ENCODE measurements around the gene OR5D14. TPM values are rescaled to one million over a fixed set of nuclear protein-coding genes. Genes with fewer than 3 reads are reported as not detected.

OR5D14 gene
- total RNA-seq, 1 donor from 2014 or later: not detected

DNA sequence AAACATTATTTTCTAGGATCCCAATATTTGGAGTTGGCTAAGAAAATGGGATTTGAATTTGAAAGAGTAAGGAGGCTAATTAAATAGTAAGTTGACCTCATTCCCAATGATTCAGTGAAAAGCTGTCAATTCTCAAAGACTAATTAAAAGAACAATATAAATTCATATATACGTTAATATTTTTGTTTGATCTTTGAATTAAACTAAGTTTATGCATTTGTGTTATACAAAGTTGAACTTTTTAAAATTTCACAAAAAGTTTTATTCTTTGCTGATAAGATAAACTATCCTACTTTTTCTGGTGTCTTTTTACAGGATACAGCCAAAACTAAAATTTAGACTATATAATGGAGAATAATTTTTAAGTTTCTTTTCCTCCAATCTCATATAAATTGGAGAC is 15.7 kb downstream of the OR5D14 start, which contains the start of gene OR5L1:
Gene OR5L1 (plus strand): TSS at position 301 of the 400 bp plus-strand sequence. CDS start 100 bp downstream, outside the sequence.
- no peaks in the 10 kb centered on the region for H3K36me3 Mint-ChIP-seq (ENCODE audit: low read depth)
- intact Hi-C loops (cut with micrococcal nuclease): no loop called here
- CTCF ChIA-PET: no interaction called here

DNA sequence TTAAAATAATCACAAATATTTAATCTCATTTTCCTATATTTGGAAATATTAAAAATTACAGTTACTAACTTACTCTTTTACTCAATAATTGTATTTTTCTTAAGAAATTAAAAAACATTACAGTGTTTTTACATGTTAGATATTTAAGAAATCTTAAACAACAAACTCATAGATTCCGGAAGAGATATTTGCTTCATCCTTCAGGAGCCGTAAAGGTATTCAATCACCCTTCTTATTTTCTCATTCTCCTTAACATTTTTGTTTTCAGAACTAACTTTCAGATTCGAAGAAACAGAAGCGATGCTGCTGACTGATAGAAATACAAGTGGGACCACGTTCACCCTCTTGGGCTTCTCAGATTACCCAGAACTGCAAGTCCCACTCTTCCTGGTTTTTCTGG is 24.0 kb downstream of the OR5D14 start, which contains the start of gene OR5D18:
Gene OR5D18 (plus strand): TSS at position 301 of the 400 bp plus-strand sequence. CDS start 0 bp downstream, at position 301.
- no peaks in the 10 kb centered on the region for H3K27me3 Mint-ChIP-seq
- intact Hi-C loops (cut with micrococcal nuclease): no loop called here
- H3K4me1 Mint-ChIP-seq: no peaks in the 10 kb centered on the region
- no peak for TF ChIP-seq CTCF (IDR thresholded peaks at IDR 0.05)
- H3K36me3 Mint-ChIP-seq (ENCODE audit: low read depth): no peaks in the 10 kb centered on the region
- ATAC-seq (ENCODE audit: low read depth) (no peak), DNase-seq (no peak)
- no peak within 1 kb of the TSS for H3K4me3 Mint-ChIP-seq
- CTCF ChIA-PET: no interaction called here
- no peak within 1 kb of the TSS for H3K27ac Mint-ChIP-seq
- POLR2A ChIA-PET: no interaction called here
- H3K9me3 Mint-ChIP-seq: peaks cover 18% of the 10 kb centered on the region

More for the DNA sequence above, 15.7 kb downstream of the OR5D14 start, which contains the start of gene OR5L1:
- no peaks in the 10 kb centered on the region for H3K4me1 Mint-ChIP-seq
- H3K27me3 Mint-ChIP-seq: no peaks in the 10 kb centered on the region
- H3K27ac Mint-ChIP-seq: no peak within 1 kb of the TSS
- ATAC-seq (ENCODE audit: low read depth): no peak
- TF ChIP-seq CTCF (IDR thresholded peaks at IDR 0.05): no peak
- DNase-seq: no peak
- POLR2A ChIA-PET: no interaction called here
- no peak within 1 kb of the TSS for H3K4me3 Mint-ChIP-seq
- H3K9me3 Mint-ChIP-seq: peaks cover 17% of the 10 kb centered on the region

DNA sequence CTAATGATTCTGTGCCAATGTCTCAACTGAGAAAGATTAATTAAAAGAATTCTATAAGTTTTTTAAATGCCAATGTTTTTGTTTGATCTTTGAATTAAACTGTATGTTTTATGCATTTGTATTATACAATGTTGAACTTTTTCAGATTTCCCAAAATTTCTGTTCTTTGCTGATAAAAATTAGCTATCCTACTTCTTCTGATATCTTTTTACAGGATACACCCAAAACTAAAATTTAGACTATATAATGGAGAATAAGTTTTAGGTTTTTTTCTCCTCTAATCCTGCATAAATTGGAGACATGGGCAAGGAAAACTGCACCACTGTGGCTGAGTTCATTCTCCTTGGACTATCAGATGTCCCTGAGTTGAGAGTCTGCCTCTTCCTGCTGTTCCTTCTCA is 31.6 kb downstream of the OR5D14 start, which contains the start of gene OR5L2:
Gene OR5L2 (plus strand): TSS at position 301 of the 400 bp plus-strand sequence. CDS start 0 bp downstream, at position 301.
- Mint-ChIP-seq H3K36me3 (ENCODE audit: low read depth) (no peaks in the 10 kb centered on the region), H3K4me1 (no peaks in the 10 kb centered on the region), H3K9me3 (peaks cover 5% of the 10 kb centered on the region), H3K27ac (no peak within 1 kb of the TSS), H3K4me3 (no peak within 1 kb of the TSS), H3K27me3 (no peaks in the 10 kb centered on the region)
- intact Hi-C loops (cut with micrococcal nuclease): no loop called here
- ChIA-PET CTCF (no interaction called here), POLR2A (no interaction called here)
- TF ChIP-seq CTCF (IDR thresholded peaks at IDR 0.05): no peak
- DNase-seq (no peak), ATAC-seq (ENCODE audit: low read depth) (no peak)

GRCh38 chr11:55838452-55838851 is 43.1 kb downstream of the OR5D14 start, which contains the start of gene OR5D16:
Gene OR5D16 (plus strand): TSS chr11:55838752. CDS start chr11:55838752, 0 bp downstream.
- no peaks in the 10 kb centered on the region for H3K4me1 Mint-ChIP-seq
- POLR2A ChIA-PET: no interaction called here
- no peaks in the 10 kb centered on the region for H3K27me3 Mint-ChIP-seq
- intact Hi-C loops (cut with micrococcal nuclease): no loop called here
- no peak within 1 kb of the TSS for H3K27ac Mint-ChIP-seq
- H3K9me3 Mint-ChIP-seq: peaks cover 15% of the 10 kb centered on the region
- H3K36me3 Mint-ChIP-seq (ENCODE audit: low read depth): no peaks in the 10 kb centered on the region
- CTCF ChIA-PET: no interaction called here
- no peak for ATAC-seq (ENCODE audit: low read depth)
- DNase-seq: no peak
- no peak within 1 kb of the TSS for H3K4me3 Mint-ChIP-seq
- no peak for TF ChIP-seq CTCF (IDR thresholded peaks at IDR 0.05)

Other genes with a start within 250 kb of the OR5D14 start
- not detected in 2 replicates for gene OR4C15, start 241.1 kb upstream of the OR5D14 start, total RNA-seq
- not detected in 2 replicates for gene OR4C16, start 223.4 kb upstream of the OR5D14 start, total RNA-seq
- not detected in 2 replicates for gene OR4C11, start 187.9 kb upstream of the OR5D14 start, total RNA-seq
- gene OR4P4, start 160.4 kb upstream of the OR5D14 start, total RNA-seq: not detected in 2 replicates
- not detected in 2 replicates for gene OR4S2, start 147.2 kb upstream of the OR5D14 start, total RNA-seq
- not detected in 2 replicates for gene OR4C6, start 133.4 kb upstream of the OR5D14 start, total RNA-seq
- gene OR5D13, start 22.1 kb upstream of the OR5D14 start, total RNA-seq: not detected in 2 replicates
- not detected in 2 replicates for gene OR5L1, start 15.8 kb downstream of the OR5D14 start, total RNA-seq
- gene OR5D18, start 24.1 kb downstream of the OR5D14 start, total RNA-seq: not detected in 2 replicates
- not detected in 2 replicates for gene OR5L2, start 31.7 kb downstream of the OR5D14 start, total RNA-seq
- gene OR5D16, start 43.2 kb downstream of the OR5D14 start, total RNA-seq: not detected in 2 replicates
- gene TRIM51, start 87.7 kb downstream of the OR5D14 start, total RNA-seq: not detected in 2 replicates
- not detected in 2 replicates for gene OR5W2, start 119.0 kb downstream of the OR5D14 start, total RNA-seq
- not detected in 2 replicates for gene OR5I1, start 140.8 kb downstream of the OR5D14 start, total RNA-seq
- not detected in 2 replicates for gene OR10AG1, start 174.4 kb downstream of the OR5D14 start, total RNA-seq
- not detected in 2 replicates for gene OR5F1, start 199.1 kb downstream of the OR5D14 start, total RNA-seq
- not detected in 2 replicates for gene OR5AS1, start 232.1 kb downstream of the OR5D14 start, total RNA-seq